Peyer's patch (tissue), 4 donors: Measurements from ENCODE around the gene BCKDHA. TPM values are rescaled to one million over a fixed set of nuclear protein-coding genes. Genes with fewer than 3 reads are reported as not detected.
"Not testable (repeated sequence)": the region's sequence is repeated elsewhere in the genome, so short reads cannot be mapped to it uniquely, and the experiment has no call there.

Experiments
- DNase-seq, 3 donors: peaks; one replicate each; pipeline ENCODE4 v3.0.0-alpha.2; 2017 to 2019
- H3K27ac ChIP-seq, 4 donors: fragments of 200-600 bp; sonication (generic); one replicate each; pipeline ENCODE4 v1.5.1; 2016 to 2019
- H3K27me3 ChIP-seq, 2 donors: fragments of 200-600 bp; sonication (generic); one replicate each; pipeline ENCODE4 v1.5.1; 2019
- H3K36me3 ChIP-seq, 3 donors: fragments of 200-600 bp; sonication (generic); one replicate each; pipeline ENCODE4 v1.5.1; 2016 to 2019
- H3K4me1 ChIP-seq, 4 donors: fragments of 200-600 bp; sonication (generic); one replicate each; pipeline ENCODE4 v1.5.1; 2016 to 2019
- H3K4me3 ChIP-seq, 4 donors: fragments of 200-600 bp; sonication (generic); 1 replicate in 3 of 4; 2 replicates in 1 of 4; pipeline ENCODE4 v1.5.1; 2016 to 2019; ENCODE audit warnings: mild to moderate bottlenecking in 1 of 4
- H3K9me3 ChIP-seq, 4 donors: fragments of 200-600 bp; sonication (generic); one replicate each; pipeline ENCODE4 v1.5.1; 2016 to 2019; ENCODE audit warnings: mild to moderate bottlenecking in 1 of 4
- POLR2A ChIP-seq, 2 donors: fragments of 450-650 bp; IDR thresholded peaks; one replicate each; pipeline ENCODE4 v1.5.1; 2017; ENCODE audit warnings: antibody characterized with exemption in 2 of 2, mild to moderate bottlenecking in 2 of 2, moderate library complexity in 2 of 2
- total RNA-seq, 4 donors: library from RNA; depleted of rRNA; stranded (reverse); fragments of >200 nt; gene quantifications; one replicate each; pipeline ENCODE4 v1.1.0, GENCODE V29; 2016
- TF ChIP-seq, protein P1 (sequence below), 6 experiments: fragments of 450-650 bp in 4 of 6; fragments of 200-600 bp in 2 of 6; sonication (generic) in 1 of 6; IDR thresholded peaks; one replicate each; pipeline ENCODE4 v1.5.1; 2017 to 2019; ENCODE audit warnings: antibody characterized with exemption in 6 of 6, mild to moderate bottlenecking in 3 of 6, moderate library complexity in 1 of 6

The BCKDHA gene
- total RNA-seq, 4 donors from 2014 or later = 23.9 to 41.7 (median 30.7) TPM

DNA sequence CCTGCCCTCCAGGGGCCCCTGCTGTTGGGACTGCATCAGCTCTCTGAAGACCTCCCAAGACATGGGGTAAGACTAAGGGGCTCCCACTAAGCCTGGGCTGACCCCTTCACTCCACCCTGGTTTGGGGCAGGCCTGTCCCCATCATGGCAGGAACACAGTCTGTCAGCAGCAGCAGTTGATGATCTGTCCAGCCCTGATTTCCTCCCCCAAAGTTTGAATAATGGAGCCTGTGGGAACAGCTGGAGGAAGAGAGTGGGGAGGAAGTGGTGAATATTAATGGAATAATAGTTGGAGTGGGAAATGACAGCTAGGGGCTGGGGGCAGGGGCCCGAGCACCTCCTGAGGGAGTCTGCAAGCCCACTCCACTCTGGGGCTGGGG is 30.9 kb downstream of the BCKDHA start:
- no peaks in the 10 kb centered on the region for H3K27me3 ChIP-seq
- H3K27ac ChIP-seq = peak overlapping the region; percentile 68 to 98 (median 88)
- no peak for DNase-seq
- peaks cover 0 to 41% (median 2%) of the 10 kb centered on the region in 3 donors for H3K36me3 ChIP-seq
- no peaks in the 10 kb centered on the region for H3K9me3 ChIP-seq
- peaks cover 0 to 45% (median 4%) of the 10 kb centered on the region in 4 donors for H3K4me1 ChIP-seq
- TF ChIP-seq POLR2A (IDR thresholded peaks at IDR 0.05) = no peak
- TF ChIP-seq, protein P1, sequence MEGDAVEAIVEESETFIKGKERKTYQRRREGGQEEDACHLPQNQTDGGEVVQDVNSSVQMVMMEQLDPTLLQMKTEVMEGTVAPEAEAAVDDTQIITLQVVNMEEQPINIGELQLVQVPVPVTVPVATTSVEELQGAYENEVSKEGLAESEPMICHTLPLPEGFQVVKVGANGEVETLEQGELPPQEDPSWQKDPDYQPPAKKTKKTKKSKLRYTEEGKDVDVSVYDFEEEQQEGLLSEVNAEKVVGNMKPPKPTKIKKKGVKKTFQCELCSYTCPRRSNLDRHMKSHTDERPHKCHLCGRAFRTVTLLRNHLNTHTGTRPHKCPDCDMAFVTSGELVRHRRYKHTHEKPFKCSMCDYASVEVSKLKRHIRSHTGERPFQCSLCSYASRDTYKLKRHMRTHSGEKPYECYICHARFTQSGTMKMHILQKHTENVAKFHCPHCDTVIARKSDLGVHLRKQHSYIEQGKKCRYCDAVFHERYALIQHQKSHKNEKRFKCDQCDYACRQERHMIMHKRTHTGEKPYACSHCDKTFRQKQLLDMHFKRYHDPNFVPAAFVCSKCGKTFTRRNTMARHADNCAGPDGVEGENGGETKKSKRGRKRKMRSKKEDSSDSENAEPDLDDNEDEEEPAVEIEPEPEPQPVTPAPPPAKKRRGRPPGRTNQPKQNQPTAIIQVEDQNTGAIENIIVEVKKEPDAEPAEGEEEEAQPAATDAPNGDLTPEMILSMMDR (IDR thresholded peaks at IDR 0.05) = no peak
- H3K4me3 ChIP-seq = peak overlapping the region in 3 of 4 donors; percentile 46 to 67 (median 66)

DNA sequence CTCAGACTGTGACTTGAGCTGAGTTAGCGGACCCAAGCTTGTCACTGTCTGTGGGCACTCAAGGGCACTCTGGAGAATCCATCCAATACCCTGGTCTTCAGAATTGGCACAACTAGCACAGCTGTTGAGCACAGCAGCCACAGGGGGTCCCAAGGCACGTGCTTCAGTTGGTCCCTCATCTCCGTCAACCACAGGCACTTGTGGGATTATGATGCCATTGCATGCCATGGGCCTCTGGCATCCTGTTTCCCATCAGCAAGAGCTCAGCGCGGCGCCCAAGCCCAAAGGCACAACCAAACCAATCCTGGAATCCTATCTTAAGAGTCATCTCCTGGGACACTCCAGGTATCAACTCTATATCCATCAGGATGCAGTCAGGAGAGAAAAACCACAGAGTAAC is 33.3 kb downstream of the BCKDHA start:
- peaks cover 0 to 30% (median 4%) of the 10 kb centered on the region in 4 donors for H3K4me1 ChIP-seq
- no peak overlapping the region for H3K4me3 ChIP-seq
- peaks cover 0 to 29% (median 0%) of the 10 kb centered on the region in 3 donors for H3K36me3 ChIP-seq
- no peak for DNase-seq
- no peaks in the 10 kb centered on the region for H3K27me3 ChIP-seq
- H3K27ac ChIP-seq = no peak overlapping the region
- no peak for TF ChIP-seq POLR2A (IDR thresholded peaks at IDR 0.05)
- TF ChIP-seq, protein P1 (IDR thresholded peaks at IDR 0.05) = no peak
- H3K9me3 ChIP-seq = no peaks in the 10 kb centered on the region

DNA sequence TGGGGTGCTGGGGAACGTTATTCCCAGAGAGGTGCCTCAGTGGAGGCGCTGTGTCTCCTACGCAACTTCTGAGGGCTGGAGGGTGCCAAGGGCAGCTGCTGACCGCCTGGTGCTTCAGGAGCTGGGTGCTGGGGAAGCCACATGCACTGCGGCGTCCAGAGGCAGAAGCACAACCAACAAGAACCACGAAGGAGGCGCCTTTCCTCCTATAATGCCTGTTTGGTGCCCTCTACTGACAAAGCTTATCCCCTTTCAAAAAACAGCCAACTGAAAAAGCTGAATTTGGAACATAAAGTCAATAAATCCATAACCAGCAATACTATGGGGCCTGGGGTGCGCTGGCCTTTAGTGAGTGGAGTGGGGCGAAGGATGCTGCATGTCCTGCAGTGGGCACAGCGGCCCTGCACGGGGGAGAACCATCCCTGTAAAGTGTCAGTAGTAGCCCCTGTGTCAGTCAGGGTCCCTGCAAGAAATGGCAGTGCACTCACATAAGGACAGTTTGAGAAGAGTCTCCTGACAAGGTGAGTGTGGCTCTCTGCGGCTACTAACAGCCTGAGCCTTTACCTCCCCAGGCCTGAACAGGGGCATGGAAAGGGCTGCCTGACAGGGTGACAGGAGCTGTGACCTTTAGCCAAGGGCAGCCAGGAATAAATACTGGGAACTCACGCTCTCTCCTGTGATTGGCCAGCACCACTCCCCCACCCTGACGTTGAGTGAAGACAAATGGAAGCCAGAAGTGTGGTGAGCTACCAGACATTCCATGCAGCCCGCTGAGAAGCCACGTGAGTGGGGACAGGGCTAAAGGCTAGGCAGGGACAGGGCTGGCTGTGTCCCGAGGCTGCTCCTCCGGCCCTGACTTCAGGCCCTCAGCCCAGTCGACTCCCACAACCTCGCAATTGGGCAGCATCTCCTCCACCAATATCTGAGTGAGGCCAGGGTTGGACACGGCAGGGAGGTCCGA is 34.1 kb downstream of the BCKDHA start:
- no peaks in the 10 kb centered on the region for H3K27me3 ChIP-seq
- no peak overlapping the region for H3K4me3 ChIP-seq
- DNase-seq = no peak
- H3K4me1 ChIP-seq = peaks cover 0 to 26% (median 4%) of the 10 kb centered on the region in 4 donors
- H3K27ac ChIP-seq = no peak overlapping the region
- no peaks in the 10 kb centered on the region for H3K9me3 ChIP-seq
- H3K36me3 ChIP-seq = peaks cover 0 to 27% (median 0%) of the 10 kb centered on the region in 3 donors
- no peak for TF ChIP-seq POLR2A (IDR thresholded peaks at IDR 0.05)
- TF ChIP-seq, protein P1 (IDR thresholded peaks at IDR 0.05) = peak in 4 of 6 experiments; percentile 16 to 52 (median 46)

DNA sequence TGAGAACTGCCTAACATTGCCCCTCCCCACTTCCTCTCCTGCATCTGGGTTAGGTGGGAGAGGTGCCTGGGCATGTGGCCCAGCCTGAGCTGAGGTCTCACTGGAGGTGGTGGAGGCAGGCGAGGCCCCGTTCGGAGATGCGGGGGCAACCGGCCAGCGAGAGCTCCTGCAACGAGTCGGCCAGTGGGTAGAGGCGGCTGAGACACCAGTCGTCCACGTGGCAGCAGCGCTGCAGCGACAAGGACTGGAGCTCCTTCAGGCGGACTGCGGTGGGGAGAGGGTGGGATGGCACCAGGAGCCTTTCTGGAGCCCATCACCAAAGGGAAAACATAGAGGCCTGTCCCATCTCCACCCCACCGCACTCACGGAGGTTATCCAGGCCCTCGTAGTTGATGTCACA is 35.6 kb downstream of the BCKDHA start:
- no peak overlapping the region for H3K4me3 ChIP-seq
- no peak for TF ChIP-seq POLR2A (IDR thresholded peaks at IDR 0.05)
- TF ChIP-seq, protein P1 (IDR thresholded peaks at IDR 0.05) = no peak
- H3K36me3 ChIP-seq = peaks cover 0 to 34% (median 0%) of the 10 kb centered on the region in 3 donors
- DNase-seq = no peak
- no peaks in the 10 kb centered on the region for H3K27me3 ChIP-seq
- peaks cover 0 to 30% (median 0%) of the 10 kb centered on the region in 4 donors for H3K4me1 ChIP-seq
- H3K27ac ChIP-seq = no peak overlapping the region
- no peaks in the 10 kb centered on the region for H3K9me3 ChIP-seq

GRCh38 chr19:41434450-41434849 is 36.8 kb downstream of the BCKDHA start:
- TF ChIP-seq, protein P1 (IDR thresholded peaks at IDR 0.05) = no peak
- TF ChIP-seq POLR2A (IDR thresholded peaks at IDR 0.05) = no peak
- Histone ChIP-seq H3K36me3 (peaks cover 0 to 34% (median 0%) of the 10 kb centered on the region in 3 donors), H3K4me1 (peaks cover 0 to 31% (median 3%) of the 10 kb centered on the region in 4 donors), H3K27ac (no peak overlapping the region), H3K27me3 (no peaks in the 10 kb centered on the region), H3K9me3 (no peaks in the 10 kb centered on the region), H3K4me3 (no peak overlapping the region)
- peak in 1 of 3 donors; percentile 7 for DNase-seq

- Histone ChIP-seq H3K27ac (peak overlapping the region in 2 of 4 donors; percentile 76 to 83), H3K36me3 (peaks cover 0 to 34% (median 0%) of the 10 kb centered on the region in 3 donors), H3K4me1 (peaks cover 0 to 31% (median 3%) of the 10 kb centered on the region in 4 donors)
- DNase-seq = peak in 1 of 3 donors; percentile 25
- H3K9me3 ChIP-seq, H3K4me3 ChIP-seq, H3K27me3 ChIP-seq: not testable (repeated sequence)
Measured at GRCh38 chr19:41435376-41435775, 37.8 kb downstream of the BCKDHA start.
